Thyroid gland (tissue), 4 donors: ENCODE data around the gene TGFB1. TPM values are rescaled to one million over a fixed set of nuclear protein-coding genes. Genes with fewer than 3 reads are reported as not detected.

ENCODE experiments used
- DNase-seq, 2 donors: peaks; one replicate each; pipeline ENCODE4 v3.0.0-alpha.2; 2019
- H3K27ac ChIP-seq, 3 donors: fragments of 200-600 bp; sonication (generic); 1 replicate in 2 of 3; 2 replicates in 1 of 3; pipeline ENCODE4 v1.5.1; 2016 to 2019; ENCODE audit warnings: mild to moderate bottlenecking in 1 of 3, moderate library complexity in 1 of 3
- H3K27me3 ChIP-seq: fragments of 200-600 bp; sonication (generic); one replicate; pipeline ENCODE4 v1.5.1; 2019
- H3K36me3 ChIP-seq, 2 donors: fragments of 200-600 bp; sonication (generic); one replicate each; pipeline ENCODE4 v1.5.1; 2016 to 2019
- H3K4me1 ChIP-seq, 2 donors: fragments of 200-600 bp; sonication (generic); one replicate each; pipeline ENCODE4 v1.5.1; 2017 to 2019
- H3K4me3 ChIP-seq, 3 donors: fragments of 200-600 bp; sonication (generic); replicated peaks in 1 of 3; 1 replicate in 2 of 3; 2 replicates in 1 of 3; pipeline ENCODE4 v1.5.1; 2016; ENCODE audit warnings: mild to moderate bottlenecking in 1 of 3
- H3K9me3 ChIP-seq: fragments of 200-600 bp; sonication (generic); one replicate; pipeline ENCODE4 v1.5.1; 2017
- POLR2A ChIP-seq, 2 donors: fragments of 450-650 bp; IDR thresholded peaks; one replicate each; pipeline ENCODE4 v1.6.1; 2017; ENCODE audit warnings: antibody characterized with exemption in 2 of 2, mild to moderate bottlenecking in 2 of 2, moderate library complexity in 1 of 2
- WGBS, 2 donors: methylation state at CpG; one replicate each; pipeline ENCODE4 v1.1.5; 2017; 5-methylcytosine and 5-hydroxymethylcytosine counted together
- intact Hi-C: fragments of 100-400 bp; cut with DNase I; formaldehyde crosslinking; loops from one replicate; pipeline ENCODE4 v1.15.1; 2023
- total RNA-seq, 4 donors: library from RNA; depleted of rRNA; stranded (reverse); fragments of >200 nt; gene quantifications; one replicate each; pipeline ENCODE4 v1.2.3, GENCODE V29; 2016
- TF ChIP-seq, protein P1 (sequence below), 6 experiments: fragments of 200-600 bp in 3 of 6; fragments of 450-650 bp in 3 of 6; sonication (generic) in 3 of 6; IDR thresholded peaks; one replicate each; pipeline ENCODE4 v1.5.1; 2016 to 2019; ENCODE audit warnings: antibody characterized with exemption in 6 of 6, mild to moderate bottlenecking in 2 of 6, inconsistent platforms in 1 of 6, moderate library complexity in 1 of 6

The TGFB1 gene
- total RNA-seq, 4 donors from 2014 or later: 9.6 to 13.7 (median 11.0) TPM

DNA sequence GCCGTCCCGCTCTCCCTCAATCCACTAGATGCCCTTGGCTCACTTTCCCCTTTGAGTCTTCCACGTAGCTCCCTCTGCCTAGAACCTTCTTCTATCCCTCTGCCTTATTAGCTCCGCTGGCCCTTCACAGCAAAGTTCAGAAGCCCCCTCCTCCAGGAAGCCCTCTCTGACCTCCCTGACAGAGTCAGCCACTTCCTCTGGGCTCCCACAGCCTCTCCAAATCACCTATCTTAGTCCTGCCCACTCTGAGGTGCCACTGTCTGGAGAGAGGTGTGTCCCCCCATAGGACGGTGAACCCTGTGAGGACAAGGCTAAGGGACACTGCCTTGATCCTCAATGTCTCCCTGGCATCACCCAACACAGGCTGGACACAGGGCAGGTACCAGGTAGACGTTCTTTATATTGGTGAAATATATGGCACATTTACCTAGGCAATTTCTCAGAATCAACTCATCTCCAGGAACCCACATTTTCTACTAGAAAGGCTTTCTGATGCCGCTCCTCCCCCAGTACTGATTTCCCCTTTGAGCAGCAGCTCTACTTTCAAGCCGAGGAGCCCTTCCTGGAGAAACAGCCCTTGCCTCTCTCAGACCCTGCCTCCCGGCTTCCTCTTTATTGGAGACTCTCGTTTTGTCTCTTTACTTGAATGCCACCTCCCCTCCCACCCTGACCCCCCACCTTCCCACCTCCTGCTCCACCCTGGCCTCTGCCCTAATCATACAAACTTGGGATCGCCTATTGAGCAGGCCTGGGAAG is 3.4 kb upstream of the TGFB1 start:
- Histone ChIP-seq H3K4me1 (peaks cover 12 to 17% of the 10 kb centered on the region in 2 donors), H3K36me3 (no peaks in the 10 kb centered on the region), H3K9me3 (no peaks in the 10 kb centered on the region), H3K27ac (no peak overlapping the region), H3K4me3 (no peak overlapping the region), H3K27me3 (peaks cover 3% of the 10 kb centered on the region)
- 88 to 92% methylated on average over 10 to 11 of the region's 11 CpGs for WGBS, 2 donors
- intact Hi-C loops: no loop called here
- TF ChIP-seq POLR2A (IDR thresholded peaks at IDR 0.05): no peak
- TF ChIP-seq, protein P1, sequence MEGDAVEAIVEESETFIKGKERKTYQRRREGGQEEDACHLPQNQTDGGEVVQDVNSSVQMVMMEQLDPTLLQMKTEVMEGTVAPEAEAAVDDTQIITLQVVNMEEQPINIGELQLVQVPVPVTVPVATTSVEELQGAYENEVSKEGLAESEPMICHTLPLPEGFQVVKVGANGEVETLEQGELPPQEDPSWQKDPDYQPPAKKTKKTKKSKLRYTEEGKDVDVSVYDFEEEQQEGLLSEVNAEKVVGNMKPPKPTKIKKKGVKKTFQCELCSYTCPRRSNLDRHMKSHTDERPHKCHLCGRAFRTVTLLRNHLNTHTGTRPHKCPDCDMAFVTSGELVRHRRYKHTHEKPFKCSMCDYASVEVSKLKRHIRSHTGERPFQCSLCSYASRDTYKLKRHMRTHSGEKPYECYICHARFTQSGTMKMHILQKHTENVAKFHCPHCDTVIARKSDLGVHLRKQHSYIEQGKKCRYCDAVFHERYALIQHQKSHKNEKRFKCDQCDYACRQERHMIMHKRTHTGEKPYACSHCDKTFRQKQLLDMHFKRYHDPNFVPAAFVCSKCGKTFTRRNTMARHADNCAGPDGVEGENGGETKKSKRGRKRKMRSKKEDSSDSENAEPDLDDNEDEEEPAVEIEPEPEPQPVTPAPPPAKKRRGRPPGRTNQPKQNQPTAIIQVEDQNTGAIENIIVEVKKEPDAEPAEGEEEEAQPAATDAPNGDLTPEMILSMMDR (IDR thresholded peaks at IDR 0.05): no peak
- DNase-seq: no peak

DNA sequence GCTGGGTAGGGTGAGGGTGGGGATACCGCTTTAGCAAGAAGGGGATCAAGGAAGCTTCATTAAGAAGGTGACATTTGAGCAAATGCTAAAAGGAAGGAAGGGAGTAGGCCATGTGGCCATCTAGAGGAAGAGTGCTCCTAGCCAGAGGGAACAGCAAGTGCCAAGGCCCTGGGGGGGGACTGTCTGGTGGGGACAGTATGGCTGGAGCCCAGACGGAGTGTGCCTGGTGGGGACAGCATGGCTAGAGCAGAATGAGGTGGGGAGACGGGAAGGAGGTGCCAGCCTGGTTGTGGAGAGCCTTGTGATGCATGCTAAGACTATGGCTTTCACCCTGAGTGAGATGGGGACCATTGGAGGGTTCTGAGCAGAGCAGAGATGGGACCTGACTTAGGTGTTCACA is 2.1 kb upstream of the TGFB1 start:
- DNase-seq: no peak
- peaks cover 12 to 21% of the 10 kb centered on the region in 2 donors for H3K4me1 ChIP-seq
- 84 to 86% methylated on average over 3 of the region's 3 CpGs for WGBS, 2 donors

DNA sequence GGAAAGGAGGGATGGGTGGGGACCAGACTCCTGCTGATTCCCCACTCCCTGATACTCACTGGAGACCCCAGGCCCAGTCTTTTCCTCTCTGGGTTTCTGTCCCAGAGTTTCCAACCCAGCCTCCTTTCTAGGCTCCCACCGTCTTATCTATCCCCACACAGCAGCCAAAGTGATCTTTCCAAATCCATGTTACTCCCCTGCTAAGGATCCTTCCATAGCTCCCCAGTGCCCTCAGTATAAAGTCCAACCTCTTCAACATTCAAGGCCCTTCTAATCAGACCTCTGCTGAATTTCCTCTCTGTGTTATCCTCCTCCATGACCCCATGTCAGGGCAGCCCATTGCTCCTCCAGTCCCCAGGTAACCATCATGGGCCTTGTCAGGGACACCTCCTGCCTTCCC is 1.3 kb upstream of the TGFB1 start:
- WGBS, 2 donors: 86 to 100% methylated on average over 1 of the region's 1 CpG
- Histone ChIP-seq H3K36me3 (no peaks in the 10 kb centered on the region), H3K27ac (no peak overlapping the region), H3K4me3 (no peak overlapping the region), H3K4me1 (peaks cover 18 to 21% of the 10 kb centered on the region in 2 donors), H3K9me3 (no peaks in the 10 kb centered on the region), H3K27me3 (peaks cover 3% of the 10 kb centered on the region)
- intact Hi-C loops: no loop called here
- TF ChIP-seq POLR2A (IDR thresholded peaks at IDR 0.05): no peak
- TF ChIP-seq, protein P1 (IDR thresholded peaks at IDR 0.05): no peak
- DNase-seq: no peak

More for the DNA sequence above, 2.1 kb upstream of the TGFB1 start:
- Histone ChIP-seq H3K27me3 (peaks cover 3% of the 10 kb centered on the region), H3K27ac (no peak overlapping the region), H3K9me3 (no peaks in the 10 kb centered on the region), H3K36me3 (no peaks in the 10 kb centered on the region), H3K4me3 (no peak overlapping the region)
- intact Hi-C loops: no loop called here
- TF ChIP-seq POLR2A (IDR thresholded peaks at IDR 0.05): no peak
- TF ChIP-seq, protein P1 (IDR thresholded peaks at IDR 0.05): no peak

DNA sequence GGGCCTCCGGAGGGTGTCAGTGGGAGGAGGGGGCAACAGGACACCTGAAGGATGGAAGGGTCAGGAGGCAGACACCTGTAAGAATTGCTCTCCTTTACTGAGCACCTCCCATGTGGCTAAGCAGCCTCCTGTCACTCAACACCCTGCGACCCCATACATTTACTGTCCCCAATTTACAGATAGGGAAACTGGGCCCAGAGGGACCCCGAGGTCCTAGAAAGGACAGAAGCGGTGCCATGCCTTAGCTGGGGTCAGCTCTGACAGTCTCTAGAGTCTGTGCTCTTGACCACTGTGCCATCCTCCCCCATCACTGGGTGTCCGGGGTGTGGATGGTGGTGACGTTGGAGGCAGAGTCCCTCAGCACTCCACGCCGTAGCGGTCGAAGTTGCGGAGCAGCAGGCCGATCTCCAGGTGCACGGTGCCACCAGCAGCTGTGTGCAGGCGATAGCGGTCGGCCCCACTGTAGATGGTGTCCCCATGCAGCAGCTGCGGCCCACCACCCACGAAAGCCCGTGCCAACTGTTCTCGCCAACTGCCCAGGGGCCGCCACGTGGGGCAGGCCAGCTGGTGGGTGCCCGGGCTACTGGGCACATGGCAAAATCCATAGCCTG is 726 bp upstream of the TGFB1 start:
- TF ChIP-seq, protein P1 (IDR thresholded peaks at IDR 0.05): no peak
- no peak for TF ChIP-seq POLR2A (IDR thresholded peaks at IDR 0.05)
- H3K9me3 ChIP-seq: no peaks in the 10 kb centered on the region
- H3K36me3 ChIP-seq: no peaks in the 10 kb centered on the region
- intact Hi-C loops: loop anchor here (5.0 kb wide), 1 partner anchor 42 kb away; the partner anchor contains the start of gene CCDC97
- DNase-seq: no peak
- WGBS, 2 donors: 67 to 92% methylated on average over 3 to 23 of the region's 23 CpGs
- peak overlapping the region in 1 of 3 donors; percentile 45 for H3K4me3 ChIP-seq
- H3K27me3 ChIP-seq: peaks cover 3% of the 10 kb centered on the region
- H3K27ac ChIP-seq: peak overlapping the region in 2 of 3 donors; percentile 70 to 78
- peaks cover 18 to 21% of the 10 kb centered on the region in 2 donors for H3K4me1 ChIP-seq
